GM18498 (cell line): ENCODE results near the gene CR2.
"Not testable (repeated sequence)": the region's sequence is repeated elsewhere in the genome, so short reads cannot be mapped to it uniquely, and the experiment has no call there.

ENCODE experiments used
- ATAC-seq: cut with Tn5 transposase; IDR thresholded peaks from one replicate; pipeline ENCODE4 v1.9.1; 2021; ENCODE audit warnings: mild to moderate bottlenecking, moderate library complexity; ENCODE audit not compliant: unreplicated experiment

The CR2 gene

DNA sequence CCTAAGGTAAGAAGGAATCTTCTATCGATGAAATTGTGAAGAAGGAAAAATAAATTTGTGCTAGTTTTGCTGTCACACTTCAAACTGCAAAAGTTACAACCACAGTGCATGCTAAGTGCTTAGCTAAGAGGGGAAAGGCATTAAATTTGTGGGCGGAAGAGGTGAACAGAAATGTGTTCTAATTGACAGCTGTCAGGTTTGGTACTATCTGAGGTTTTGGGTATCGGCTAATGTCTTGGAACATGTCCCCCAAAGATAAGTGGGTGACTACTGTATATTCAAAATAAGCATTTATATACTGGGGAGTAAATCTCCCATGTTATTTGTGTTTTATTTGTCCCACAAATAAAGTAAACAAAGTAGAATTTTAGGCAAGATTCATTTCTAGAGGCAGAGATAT is 49.8 kb downstream of the CR2 start:
- ATAC-seq = no peak

DNA sequence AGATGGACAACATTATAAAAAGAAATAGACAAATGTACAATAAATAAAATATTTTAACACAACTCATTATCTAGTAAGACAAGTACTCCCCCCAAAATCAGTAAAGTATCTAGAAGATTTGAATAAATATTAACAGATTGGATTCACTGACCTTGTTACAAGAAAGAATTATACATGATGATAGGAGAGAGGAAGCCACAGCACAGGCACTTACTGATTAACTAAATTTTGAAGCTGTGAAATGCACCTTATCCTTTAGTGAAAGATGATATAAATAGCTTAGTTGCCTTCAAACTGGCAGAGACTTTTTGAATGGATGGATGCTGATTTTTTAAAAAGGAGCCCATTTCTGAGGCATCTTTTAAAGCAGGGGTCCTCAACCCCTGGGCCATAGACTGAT is 50.3 kb downstream of the CR2 start:
- no peak for ATAC-seq

DNA sequence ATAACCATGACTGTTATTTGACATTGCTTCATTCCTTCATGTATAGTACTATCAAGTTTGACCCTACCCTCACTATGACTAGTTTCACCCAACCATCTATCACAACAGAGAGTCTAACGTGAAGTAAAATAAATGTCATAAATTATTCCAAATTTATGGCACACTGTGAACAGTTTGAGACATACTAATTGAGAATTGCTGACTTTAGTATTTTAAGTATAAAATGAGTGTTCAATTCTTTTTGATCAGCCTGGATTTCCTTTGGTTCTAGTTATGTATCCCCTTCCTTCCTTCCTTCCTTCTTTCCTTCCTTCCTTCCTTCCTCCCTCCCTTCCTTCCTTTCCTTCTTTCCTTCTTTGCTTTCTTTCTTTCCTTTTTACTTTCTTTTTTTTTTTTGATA is 56.3 kb downstream of the CR2 start:
- ATAC-seq = no peak

DNA sequence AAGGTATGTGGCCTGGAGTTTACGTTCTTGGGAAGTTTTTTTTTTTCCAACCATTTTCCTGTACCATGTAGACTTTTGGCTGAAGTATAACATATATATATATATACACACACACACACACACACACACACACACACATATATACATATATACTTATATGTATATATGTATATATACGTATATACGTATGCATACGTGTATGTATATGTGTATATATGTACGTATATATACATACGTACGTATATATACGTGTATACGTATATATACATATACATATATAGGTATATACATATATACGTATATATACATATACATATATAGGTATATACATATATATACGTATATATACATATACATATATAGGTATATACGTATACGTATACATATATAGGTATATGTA is 60.8 kb downstream of the CR2 start:
- ATAC-seq = no peak

DNA sequence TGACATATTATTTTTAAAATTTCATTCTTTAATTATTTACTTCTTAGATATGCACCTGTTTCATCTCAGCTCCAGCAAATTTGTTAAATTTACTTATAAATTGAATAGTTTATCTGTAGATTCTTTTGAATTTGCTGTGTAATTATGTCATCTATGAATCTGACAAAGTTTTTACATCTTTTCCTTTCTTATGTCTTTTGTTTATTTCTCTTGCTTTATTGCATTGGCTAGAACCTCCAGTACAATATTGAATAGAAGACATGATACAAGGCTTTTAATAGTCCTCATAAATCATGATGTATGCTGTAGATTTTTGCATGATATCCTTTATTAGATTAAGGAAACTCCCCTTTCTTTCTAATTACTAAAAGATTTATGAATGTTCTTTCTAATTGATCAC is 62.6 kb downstream of the CR2 start:
- no peak for ATAC-seq

DNA sequence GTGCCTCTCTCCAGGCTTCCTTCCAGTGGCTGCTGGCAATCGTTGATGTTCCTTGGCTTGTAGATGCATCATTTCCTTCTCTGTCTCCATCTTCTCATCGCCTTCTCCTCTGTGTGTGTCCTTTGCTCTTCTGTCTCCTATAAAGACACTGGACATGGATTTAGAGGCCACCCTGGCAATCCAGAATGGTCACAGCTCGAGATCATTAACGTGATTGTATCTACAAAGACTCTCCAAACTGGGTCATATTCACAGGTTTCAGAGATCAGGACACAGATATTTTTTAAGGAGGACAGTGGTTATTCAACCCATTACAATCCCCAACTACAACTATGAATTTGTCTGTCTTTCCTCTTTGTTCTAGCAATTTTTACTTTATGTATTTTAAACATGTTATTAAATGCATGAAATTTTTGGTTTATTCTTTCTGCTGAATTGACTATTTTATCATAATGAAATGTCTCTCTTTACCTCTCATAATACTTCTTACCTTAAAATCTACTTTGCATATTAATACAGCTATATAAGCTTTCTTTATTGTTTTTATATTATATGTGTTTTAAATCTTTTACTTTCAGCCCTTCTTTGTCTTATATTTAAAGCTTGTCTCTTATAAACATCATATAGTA is 64.6 kb downstream of the CR2 start:
- ATAC-seq = no peak

DNA sequence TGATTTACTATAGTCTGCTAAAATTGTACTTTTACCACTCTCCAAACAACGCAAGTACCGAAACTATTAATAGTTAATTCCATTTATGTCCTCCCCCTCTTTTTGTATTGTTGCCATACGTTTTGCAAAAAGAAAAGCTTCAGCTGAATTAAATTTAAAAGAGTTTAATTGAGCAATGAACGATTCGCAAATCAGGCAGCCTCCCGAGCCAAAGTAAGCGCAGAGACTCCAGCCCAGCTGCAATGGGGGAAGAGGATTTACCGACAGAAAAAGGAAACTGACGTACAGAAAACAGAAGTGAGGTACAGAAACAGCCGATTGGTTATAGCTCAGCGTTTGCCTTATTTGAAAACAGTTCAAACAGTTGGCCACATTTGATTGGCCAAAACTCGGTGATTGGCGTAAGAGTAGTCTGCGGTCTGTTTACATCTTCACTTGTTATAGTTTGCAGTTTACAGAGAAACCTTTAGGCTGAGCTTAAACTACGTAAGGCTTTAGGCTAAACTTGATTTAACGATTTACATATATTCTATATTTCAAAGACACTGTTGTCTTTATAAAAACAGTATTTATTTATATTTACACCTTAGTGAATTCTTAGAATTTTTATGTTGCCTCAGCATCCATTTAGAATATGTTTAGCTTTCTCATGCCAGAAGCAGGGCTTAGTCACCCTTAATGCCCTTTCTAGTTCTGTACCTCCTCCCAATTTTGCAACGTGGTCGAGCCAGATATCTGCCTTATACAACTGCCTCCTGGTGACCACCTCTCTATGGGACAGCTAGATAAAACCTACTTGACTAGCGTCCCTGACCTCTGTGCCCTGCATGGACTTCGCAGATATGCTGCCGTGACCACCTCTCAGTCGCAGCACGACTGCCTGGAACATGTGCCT is 65.6 kb downstream of the CR2 start:
- no peak for ATAC-seq

DNA sequence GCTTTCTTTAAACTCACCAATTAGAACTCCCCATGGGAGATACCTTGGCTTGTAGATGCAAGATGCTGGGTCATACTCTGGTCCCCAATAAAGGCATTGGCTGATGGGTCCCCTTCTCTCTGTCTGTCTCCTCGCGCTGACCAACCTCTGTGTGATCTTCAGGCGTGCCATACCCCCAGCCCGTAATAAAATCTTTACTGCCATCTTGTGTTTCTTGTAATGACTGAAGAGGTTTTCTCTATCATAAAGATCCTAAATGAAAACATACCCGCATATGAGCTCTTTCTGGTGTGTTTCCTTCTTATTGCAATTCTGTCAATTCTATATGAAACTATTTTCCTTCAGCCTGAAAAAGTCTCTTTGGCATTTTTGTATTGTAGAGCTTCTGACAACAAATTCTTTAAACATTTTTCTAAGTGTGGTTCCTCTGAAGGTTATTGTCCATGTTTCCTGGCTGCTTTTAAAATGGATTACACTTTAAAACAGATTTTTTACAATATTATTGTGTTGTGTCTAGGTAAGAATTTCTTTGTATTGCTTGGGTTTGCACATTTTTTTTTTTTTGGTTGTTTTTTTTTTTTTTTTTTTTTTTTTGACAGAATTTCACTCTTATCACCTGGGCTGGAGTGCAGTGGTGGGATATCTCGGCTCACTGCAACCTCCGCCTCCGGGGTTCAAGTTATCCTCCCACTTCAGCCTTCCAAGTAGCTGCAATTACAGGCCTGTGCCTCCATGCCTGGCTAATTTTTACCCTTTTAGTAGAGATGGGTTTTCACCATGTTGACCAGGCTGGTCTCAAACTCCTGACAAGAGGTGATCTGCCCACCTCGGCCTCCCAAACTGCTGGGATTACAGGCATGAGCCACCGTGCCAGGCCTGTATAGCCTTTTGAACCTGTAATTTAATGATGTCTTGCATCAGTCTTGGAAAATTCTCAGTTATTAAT is 66.5 kb downstream of the CR2 start:
- not testable (repeated sequence) for ATAC-seq

DNA sequence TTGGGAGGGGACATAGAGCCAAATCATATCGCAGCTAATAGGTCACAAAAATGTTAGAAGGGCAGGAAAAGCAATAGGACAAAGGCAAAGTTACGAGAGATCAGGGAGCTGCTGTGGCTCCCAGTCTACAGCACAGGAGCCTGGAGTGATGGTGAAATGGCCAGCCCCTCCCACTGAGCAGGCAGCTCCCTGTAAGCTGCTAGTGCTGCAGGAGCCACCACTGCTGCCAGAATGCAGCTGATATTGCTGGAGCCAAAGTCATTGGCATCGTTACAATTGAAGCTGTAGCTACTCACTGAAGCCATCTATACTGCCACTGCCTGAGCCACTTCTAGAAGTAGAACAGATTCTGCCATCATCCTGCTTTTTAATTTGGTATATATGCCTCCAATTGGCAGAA is 71.1 kb downstream of the CR2 start:
- not testable (repeated sequence) for ATAC-seq

DNA sequence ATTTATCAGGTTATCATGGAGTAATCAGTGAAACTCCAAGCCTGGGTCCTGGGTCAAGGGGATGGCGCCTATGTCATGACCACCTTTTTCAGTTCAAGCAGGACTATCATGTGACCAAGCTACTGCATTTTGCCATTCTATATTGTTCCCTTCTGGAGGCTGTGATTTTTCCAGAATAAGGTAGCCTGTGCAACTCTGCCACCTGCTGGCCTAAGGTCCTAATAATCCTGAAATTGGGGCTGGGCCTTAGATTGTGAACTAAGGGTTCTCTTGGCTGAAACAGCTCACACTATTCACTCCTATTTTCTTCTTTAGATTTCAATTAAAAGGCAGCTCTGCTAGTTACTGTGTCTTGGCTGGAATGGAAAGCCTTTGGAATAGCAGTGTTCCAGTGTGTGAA is 74.3 kb downstream of the CR2 start:
- ATAC-seq = not testable (repeated sequence)

DNA sequence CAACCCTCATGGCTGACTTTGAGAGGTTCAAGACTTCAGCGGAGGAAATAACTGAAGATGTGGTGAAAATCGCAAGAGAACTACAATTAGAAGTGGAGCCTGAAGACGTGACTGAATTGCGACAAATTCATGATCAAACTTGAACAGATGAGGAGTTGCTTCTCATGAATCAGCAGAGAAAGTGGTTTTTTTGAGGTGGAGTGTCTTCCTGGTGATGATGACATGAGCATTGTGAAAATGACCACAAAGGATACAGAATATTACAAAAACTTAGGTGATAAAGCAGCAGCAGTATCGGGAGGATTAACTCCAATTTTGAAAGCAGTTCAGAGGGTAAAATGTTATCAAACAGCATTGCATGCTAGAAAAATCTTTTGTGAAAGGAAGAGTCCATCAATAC is 82.1 kb downstream of the CR2 start:
- ATAC-seq = not testable (repeated sequence)
